CD14-positive monocyte (primary cell): ENCODE measurements around the gene MRM3. TPM values are rescaled to one million over a fixed set of nuclear protein-coding genes. Genes with fewer than 3 reads are reported as not detected.

ENCODE experiments used
- DNase-seq, 3 donors: peaks; one replicate each; pipeline ENCODE4 v3.0.0-alpha.2; 2011 to 2022
- H2AFZ ChIP-seq: 2 replicates; pipeline ENCODE4 v1.6.0; 2012; ENCODE audit warnings: mild to moderate bottlenecking, low read depth, low read length, inconsistent platforms; ENCODE audit not compliant: insufficient read depth, poor library complexity, severe bottlenecking
- H3K27ac ChIP-seq, 2 donors: 1 replicate in 1 of 2; 2 replicates in 1 of 2; pipeline ENCODE4 v1.5.1; 2012 to 2013; ENCODE audit warnings: low read length in 2 of 2, control low read depth in 1 of 2, inconsistent platforms in 1 of 2, low read depth in 1 of 2, mild to moderate bottlenecking in 1 of 2
- H3K27me3 ChIP-seq, 2 donors: one replicate each; pipeline versions ENCODE4 v1.6.0 to v1.6.1; 2011 to 2013; ENCODE audit warnings: low read length in 2 of 2; ENCODE audit not compliant: control insufficient read depth in 2 of 2, insufficient read depth in 2 of 2
- H3K36me3 ChIP-seq, 2 donors: replicated peaks in 1 of 2; 1 replicate in 1 of 2; 2 replicates in 1 of 2; pipeline versions ENCODE4 v1.5.1 to v1.6.1; 2012 to 2013; ENCODE audit warnings: low read length in 2 of 2, control low read depth in 1 of 2, inconsistent platforms in 1 of 2, mild to moderate bottlenecking in 1 of 2; ENCODE audit not compliant: insufficient read depth in 2 of 2, control insufficient read depth in 1 of 2
- H3K4me1 ChIP-seq, 2 donors: 1 replicate in 1 of 2; 2 replicates in 1 of 2; pipeline versions ENCODE4 v1.5.1 to v1.6.1; 2012 to 2013; ENCODE audit warnings: low read length in 2 of 2, control low read depth in 1 of 2, inconsistent platforms in 1 of 2, mild to moderate bottlenecking in 1 of 2, moderate library complexity in 1 of 2; ENCODE audit not compliant: insufficient read depth in 2 of 2, control insufficient read depth in 1 of 2
- H3K4me2 ChIP-seq: replicated peaks from 2 replicates; pipeline ENCODE3; 2012; ENCODE audit warnings: low read length, moderate library complexity, mild to moderate bottlenecking; ENCODE audit not compliant: poor library complexity, severe bottlenecking; ENCODE audit errors: extremely low read depth
- H3K4me3 ChIP-seq, 3 experiments: fragments of 200-600 bp in 1 of 3; sonication (generic) in 1 of 3; replicated peaks in 1 of 3; 1 replicate in 2 of 3; 2 replicates in 1 of 3; pipeline ENCODE4 v1.5.1; 2011 to 2013; ENCODE audit warnings: low read length in 3 of 3, mild to moderate bottlenecking in 3 of 3, control low read depth in 2 of 3, low read depth in 2 of 3, inconsistent platforms in 1 of 3, moderate library complexity in 1 of 3
- H3K79me2 ChIP-seq: 2 replicates; pipeline ENCODE4 v1.6.0; 2012; ENCODE audit warnings: mild to moderate bottlenecking, control low read depth, inconsistent platforms, low read length, moderate library complexity; ENCODE audit not compliant: insufficient read depth
- H3K9ac ChIP-seq: 2 replicates; pipeline ENCODE4 v1.6.0; 2017; ENCODE audit warnings: low read length, mild to moderate bottlenecking; ENCODE audit not compliant: insufficient read depth, poor library complexity, severe bottlenecking
- H3K9me3 ChIP-seq, 2 donors: replicated peaks in 1 of 2; 1 replicate in 1 of 2; 2 replicates in 1 of 2; pipeline versions ENCODE4 v1.5.1 to v1.6.1; 2012 to 2013; ENCODE audit warnings: low read length in 2 of 2, control low read depth in 1 of 2; ENCODE audit not compliant: control insufficient read depth in 1 of 2, insufficient read depth in 1 of 2
- H4K20me1 ChIP-seq: 2 replicates; pipeline ENCODE4 v1.6.0; 2012; ENCODE audit warnings: mild to moderate bottlenecking, low read length, control low read depth, moderate library complexity; ENCODE audit not compliant: insufficient read depth
- H3K27ac Mint-ChIP-seq, 7 donors: one replicate each; pipeline ENCODE4 v1.8.0; 2020; ENCODE audit warnings: mild to moderate bottlenecking in 7 of 7, mixed read lengths in 7 of 7, moderate library complexity in 6 of 7, inconsistent platforms in 2 of 7
- H3K27me3 Mint-ChIP-seq, 3 donors: one replicate each; pipeline ENCODE4 v1.8.0; 2021 to 2022; ENCODE audit warnings: low read depth in 3 of 3, mild to moderate bottlenecking in 3 of 3, mixed read lengths in 3 of 3, moderate library complexity in 3 of 3, inconsistent platforms in 1 of 3
- H3K36me3 Mint-ChIP-seq, 2 donors: one replicate each; pipeline ENCODE4 v1.8.0; 2020; ENCODE audit warnings: mixed read lengths in 2 of 2, inconsistent platforms in 1 of 2, mild to moderate bottlenecking in 1 of 2
- H3K4me1 Mint-ChIP-seq: one replicate; pipeline ENCODE4 v1.8.0; 2020; ENCODE audit warnings: mild to moderate bottlenecking, mixed read lengths
- H3K4me3 Mint-ChIP-seq, 2 donors: one replicate each; pipeline ENCODE4 v1.8.0; 2020; ENCODE audit warnings: mild to moderate bottlenecking in 2 of 2, mixed read lengths in 2 of 2, moderate library complexity in 1 of 2
- H3K9me3 Mint-ChIP-seq, 7 donors: one replicate each; pipeline ENCODE4 v1.8.0; 2020 to 2022; ENCODE audit warnings: mixed read lengths in 7 of 7, mild to moderate bottlenecking in 6 of 7, moderate library complexity in 6 of 7, inconsistent platforms in 2 of 7
- WGBS: methylation state at CpG from one replicate; pipeline ENCODE4 v1.1.5; 2013; ENCODE audit warnings: missing lambda C conversion rate; ENCODE audit not compliant: insufficient coverage; 5-methylcytosine and 5-hydroxymethylcytosine counted together
- intact Hi-C, 2 donors: fragments of 100-400 bp; cut with micrococcal nuclease; formaldehyde crosslinking; loops; one replicate each; pipeline versions ENCODE4 v1.15.0 to v1.15.1; 2023
- polyA plus RNA-seq, 3 donors: library from polyadenylated mRNA; depleted of rRNA in 1 of 3; unstranded in 2 of 3; stranded (reverse) in 1 of 3; fragments of 300-500 nt in 2 of 3; fragments of >200 nt in 1 of 3; fragmentation: Illumina TruSeq in 2 of 3; gene quantifications; 1 replicate in 2 of 3; 2 replicates in 1 of 3; pipeline ENCODE4 v1.2.3, GENCODE V29; 2012 to 2021
- TF ChIP-seq, protein P1 (sequence below): fragments of 200-600 bp; IDR thresholded peaks from one replicate; pipeline ENCODE4 v1.8.0; 2022; ENCODE audit warnings: antibody characterized with exemption, mild to moderate bottlenecking

Gene MRM3
- polyA plus RNA-seq, 3 donors = 9.3 to 15.4 (median 12.8) TPM

DNA sequence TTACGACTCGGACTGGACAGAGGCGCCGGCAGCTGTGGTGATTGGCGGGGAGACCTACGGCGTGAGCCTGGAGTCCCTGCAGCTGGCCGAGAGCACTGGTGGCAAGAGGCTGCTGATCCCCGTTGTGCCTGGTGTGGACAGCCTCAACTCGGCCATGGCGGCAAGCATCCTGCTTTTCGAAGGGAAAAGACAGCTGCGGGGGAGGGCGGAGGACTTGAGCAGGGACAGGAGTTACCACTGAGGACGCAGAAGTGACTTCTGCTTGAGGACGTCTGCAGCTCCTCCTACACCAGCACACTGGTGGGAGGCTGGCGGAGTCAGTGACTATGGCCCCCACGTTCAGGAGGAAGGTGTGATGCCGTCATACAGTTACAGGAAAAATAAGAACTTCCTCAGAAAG is 9.7 kb downstream of the MRM3 start:
- H3K36me3 ChIP-seq = peaks cover 51 to 58% of the 10 kb centered on the region in 2 donors
- intact Hi-C loops = loop anchor here in 1 of 2 donors (5.0 kb wide), 1 partner anchor 190 kb away; no protein-coding TSS in a partner anchor
- TF ChIP-seq, protein P1, sequence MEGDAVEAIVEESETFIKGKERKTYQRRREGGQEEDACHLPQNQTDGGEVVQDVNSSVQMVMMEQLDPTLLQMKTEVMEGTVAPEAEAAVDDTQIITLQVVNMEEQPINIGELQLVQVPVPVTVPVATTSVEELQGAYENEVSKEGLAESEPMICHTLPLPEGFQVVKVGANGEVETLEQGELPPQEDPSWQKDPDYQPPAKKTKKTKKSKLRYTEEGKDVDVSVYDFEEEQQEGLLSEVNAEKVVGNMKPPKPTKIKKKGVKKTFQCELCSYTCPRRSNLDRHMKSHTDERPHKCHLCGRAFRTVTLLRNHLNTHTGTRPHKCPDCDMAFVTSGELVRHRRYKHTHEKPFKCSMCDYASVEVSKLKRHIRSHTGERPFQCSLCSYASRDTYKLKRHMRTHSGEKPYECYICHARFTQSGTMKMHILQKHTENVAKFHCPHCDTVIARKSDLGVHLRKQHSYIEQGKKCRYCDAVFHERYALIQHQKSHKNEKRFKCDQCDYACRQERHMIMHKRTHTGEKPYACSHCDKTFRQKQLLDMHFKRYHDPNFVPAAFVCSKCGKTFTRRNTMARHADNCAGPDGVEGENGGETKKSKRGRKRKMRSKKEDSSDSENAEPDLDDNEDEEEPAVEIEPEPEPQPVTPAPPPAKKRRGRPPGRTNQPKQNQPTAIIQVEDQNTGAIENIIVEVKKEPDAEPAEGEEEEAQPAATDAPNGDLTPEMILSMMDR = no peak
- H3K79me2 ChIP-seq = no peaks in the 10 kb centered on the region
- H3K4me2 ChIP-seq = no peak overlapping the region
- H3K27ac ChIP-seq = no peak overlapping the region
- no peaks in the 10 kb centered on the region for H4K20me1 ChIP-seq
- no peaks in the 10 kb centered on the region for H3K9me3 ChIP-seq
- H3K4me1 Mint-ChIP-seq = peaks cover 7% of the 10 kb centered on the region
- H3K4me3 Mint-ChIP-seq = no peak overlapping the region
- DNase-seq = no peak
- no peak overlapping the region for H3K9ac ChIP-seq
- peaks cover 4 to 6% (median 6%) of the 10 kb centered on the region in 3 donors for H3K27me3 Mint-ChIP-seq
- H3K4me3 ChIP-seq = no peak overlapping the region
- no peak overlapping the region for H2AFZ ChIP-seq
- peaks cover 0 to 3% (median 0%) of the 10 kb centered on the region in 7 donors for H3K9me3 Mint-ChIP-seq
- peaks cover 54 to 63% of the 10 kb centered on the region in 2 donors for H3K36me3 Mint-ChIP-seq
- 95% methylated on average over 13 of the region's 19 CpGs for WGBS
- no peaks in the 10 kb centered on the region for H3K4me1 ChIP-seq
- peak overlapping the region in 1 of 7 donors; percentile 52 for H3K27ac Mint-ChIP-seq
- no peaks in the 10 kb centered on the region for H3K27me3 ChIP-seq

DNA sequence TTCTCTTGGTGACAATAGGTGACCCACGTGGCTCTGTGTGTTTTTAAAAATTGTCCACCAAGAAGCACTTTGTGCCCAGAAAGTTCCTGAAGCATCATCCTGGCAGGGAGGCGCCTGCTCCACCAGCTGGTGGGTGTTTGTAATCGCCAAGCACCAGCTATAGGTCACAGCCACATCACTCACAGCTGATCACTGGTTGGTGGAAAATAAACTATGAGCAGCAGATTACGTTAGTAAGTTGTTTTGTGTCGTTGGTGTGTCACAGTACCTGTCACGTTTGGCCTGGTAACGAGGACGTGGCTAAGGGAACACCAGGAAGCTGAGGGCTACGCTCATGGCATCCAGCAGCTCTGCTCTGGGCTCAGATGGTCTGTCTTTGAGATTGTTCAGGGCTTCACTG is 10.1 kb downstream of the MRM3 start:
- H3K27ac ChIP-seq = no peak overlapping the region
- no peak overlapping the region for H3K4me3 ChIP-seq
- TF ChIP-seq, protein P1 = no peak

More for the DNA sequence above, 10.1 kb downstream of the MRM3 start:
- Histone ChIP-seq H3K27me3 (no peaks in the 10 kb centered on the region), H3K36me3 (peaks cover 48 to 54% of the 10 kb centered on the region in 2 donors), H3K9ac (no peak overlapping the region), H3K4me2 (no peak overlapping the region), H3K79me2 (no peaks in the 10 kb centered on the region), H3K9me3 (no peaks in the 10 kb centered on the region), H2AFZ (no peak overlapping the region), H4K20me1 (no peaks in the 10 kb centered on the region), H3K4me1 (no peaks in the 10 kb centered on the region)
- Mint-ChIP-seq H3K4me3 (no peak overlapping the region), H3K4me1 (peaks cover 7% of the 10 kb centered on the region), H3K36me3 (peaks cover 51 to 58% of the 10 kb centered on the region in 2 donors), H3K27me3 (peaks cover 4 to 6% (median 6%) of the 10 kb centered on the region in 3 donors), H3K27ac (no peak overlapping the region), H3K9me3 (peaks cover 0 to 3% (median 0%) of the 10 kb centered on the region in 7 donors)
- intact Hi-C loops = loop anchor here in 1 of 2 donors (5.0 kb wide), 1 partner anchor 190 kb away; no protein-coding TSS in a partner anchor
- no peak for DNase-seq
- WGBS = 94% methylated on average over 5 of the region's 9 CpGs
